Vagina (tissue), 2 donors: Measurements from ENCODE around the gene SCAPER.

Experiments used
- CTCF ChIP-seq, 3 experiments: fragments of 450-650 bp in 2 of 3; fragments of 200-600 bp in 1 of 3; sonication (generic) in 1 of 3; IDR thresholded peaks; one replicate each; pipeline ENCODE4 v1.5.1; 2017 to 2019; ENCODE audit warnings: antibody characterized with exemption in 3 of 3, mild to moderate bottlenecking in 2 of 3, moderate library complexity in 2 of 3
- POLR2A ChIP-seq, 2 donors: fragments of 450-650 bp; IDR thresholded peaks; one replicate each; pipeline ENCODE4 v1.6.1; 2017; ENCODE audit warnings: antibody characterized with exemption in 2 of 2, mild to moderate bottlenecking in 2 of 2, moderate library complexity in 2 of 2

GRCh38 chr15:76401285-76401684, 503.9 kb downstream of the SCAPER start:
- TF ChIP-seq POLR2A (IDR thresholded peaks at IDR 0.05), result no peak
- no peak for TF ChIP-seq CTCF (IDR thresholded peaks at IDR 0.05)
